ENCODE data around the gene AIPL1. TPM values are rescaled to one million over a fixed set of nuclear protein-coding genes. Genes with fewer than 3 reads are reported as not detected.

Gene AIPL1
- total and polyA plus RNA-seq, 2 of the 4 experiments (the other 2 are of a cell fraction): not detected

- Histone ChIP-seq H3K18ac (ENCODE audit: low read depth, low read length) (no peak overlapping the region), H3K9ac (ENCODE audit: low read depth, low read length) (no peak overlapping the region), H2AK5ac (ENCODE audit: low read depth, low read length) (no peak overlapping the region), H3K4me3 (ENCODE audit: insufficient read depth, low read depth, low read length) (no peak overlapping the region), H3K9me1 (ENCODE audit: insufficient read depth, low read length) (0 out of 2 replicates have a peak, but pooled peaks cover 2% of the 10 kb centered on the region), H2BK120ac (ENCODE audit: low read depth, low read length) (no peak overlapping the region), H2AK9ac (replicated peaks; ENCODE audit: low read depth, low read length, poor library complexity) (peak overlapping the region; percentile 32), H2BK5ac (ENCODE audit: low read depth, low read length, poor library complexity, severe bottlenecking) (no peak overlapping the region), H3K14ac (replicated peaks; ENCODE audit: low read depth, low read length) (no peak overlapping the region), H3K4ac (ENCODE audit: low read depth, low read length) (no peak overlapping the region), H2AFZ (replicated peaks; ENCODE audit: low read length, poor library complexity) (peak overlapping the region; percentile 35), H2BK20ac (ENCODE audit: low read depth, low read length) (no peak overlapping the region), H4K8ac (ENCODE audit: low read depth in 2 of 2, low read length in 2 of 2) (no peak overlapping the region), H4K20me1 (ENCODE audit: insufficient read depth, low read length) (no peaks in the 10 kb centered on the region), H3K9me3 (ENCODE audit: control insufficient read depth, insufficient read depth, low read length) (no peaks in the 10 kb centered on the region), H3K79me1 (ENCODE audit: low read depth in 1 of 2, low read length in 2 of 2) (no peaks in the 10 kb centered on the region), H3K4me2 (ENCODE audit: low read depth, low read length) (no peak overlapping the region), H3K27ac (ENCODE audit: insufficient read depth, low read length) (no peak overlapping the region), H3K56ac (ENCODE audit: extremely low read depth, insufficient read depth, low read length) (no peak overlapping the region), H3K36me3 (ENCODE audit: control insufficient read depth, insufficient read depth, low read length) (no peaks in the 10 kb centered on the region), H3K27me3 (ENCODE audit: control insufficient read depth, insufficient read depth, low read length) (peaks cover 12% of the 10 kb centered on the region), H2BK15ac (ENCODE audit: low read depth, low read length) (no peak overlapping the region), H3K4me1 (ENCODE audit: control insufficient read depth, insufficient read depth, low read length) (peaks cover 4% of the 10 kb centered on the region; the same call in 1 of the 2 replicates), H4K91ac (ENCODE audit: insufficient read depth, low read depth, low read length) (no peak overlapping the region), H4K5ac (ENCODE audit: low read depth, low read length) (no peak overlapping the region), H3K23ac (ENCODE audit: low read depth, low read length) (no peak overlapping the region)
- in situ Hi-C loops (cut with MboI; ENCODE audit: low sequenced_read_pairs) (loop anchor here (10.0 kb wide), 1 partner anchor 167 kb away; the partner anchor contains the start of genes KIAA0753 and TXNDC17), intact Hi-C loops (cut with micrococcal nuclease) (no loop called here), dilution Hi-C loops (cut with HindIII; ENCODE audit: low sequenced_read_pairs, unreplicated experiment) (no loop called here)
- no peak for ATAC-seq (ENCODE audit: low read depth)
- ChIA-PET CTCF (no interaction called here), POLR2A (ENCODE audit: unreplicated experiment) (no interaction called here)
- TF ChIP-seq POLR2A (IDR thresholded peaks at IDR 0.05; ENCODE audit: low read depth, low read length) (no peak), CEBPB (IDR thresholded peaks at IDR 0.05; ENCODE audit: low read depth, low read length) (no peak), FOS (IDR thresholded peaks at IDR 0.05; ENCODE audit: low read depth, low read length) (no peak), MAZ (IDR thresholded peaks at IDR 0.05; ENCODE audit: borderline replicate concordance, low read depth, low read length) (no peak), CHD1 (IDR thresholded peaks at IDR 0.05; ENCODE audit: low read depth, low read length) (no peak)
- WGBS, 2 experiments (ENCODE audit: extremely low coverage in 2 of 2, insufficient read length in 1 of 2): 94% methylated on average over 3 of the region's 14 CpGs; no CpG with 5 or more reads in 1 of the 2 experiments
- no TSS peak for BruUV-seq (replicated peaks)
- DNase-seq: no peak
These were observed 43.0 kb upstream of the AIPL1 start for GRCh38 chr17:6477831-6478383.
